IPS-15b (cell line): Measurements from ENCODE around the gene GPC5.
"Not testable (repeated sequence)": the region's sequence is repeated elsewhere in the genome, so short reads cannot be mapped to it uniquely, and the experiment has no call there.

Experiments
- H3K27me3 ChIP-seq: one replicate; pipeline ENCODE4 v1.6.1; 2013; ENCODE audit warnings: low read length; ENCODE audit not compliant: control insufficient read depth, insufficient read depth
- H3K36me3 ChIP-seq: one replicate; pipeline ENCODE4 v1.6.1; 2013; ENCODE audit warnings: low read length; ENCODE audit not compliant: control insufficient read depth, insufficient read depth
- H3K4me1 ChIP-seq: one replicate; pipeline ENCODE4 v1.6.1; 2013; ENCODE audit warnings: mild to moderate bottlenecking, low read length; ENCODE audit not compliant: control insufficient read depth, insufficient read depth
- H3K4me3 ChIP-seq: one replicate; pipeline ENCODE4 v1.5.1; 2013; ENCODE audit warnings: low read depth, low read length
- H3K9ac ChIP-seq: one replicate; pipeline ENCODE4 v1.6.1; 2013; ENCODE audit warnings: low read depth, mild to moderate bottlenecking, low read length
- H3K9me3 ChIP-seq: one replicate; pipeline ENCODE4 v1.6.1; 2013; ENCODE audit warnings: mild to moderate bottlenecking, low read length; ENCODE audit not compliant: control insufficient read depth, insufficient read depth

The GPC5 gene

DNA sequence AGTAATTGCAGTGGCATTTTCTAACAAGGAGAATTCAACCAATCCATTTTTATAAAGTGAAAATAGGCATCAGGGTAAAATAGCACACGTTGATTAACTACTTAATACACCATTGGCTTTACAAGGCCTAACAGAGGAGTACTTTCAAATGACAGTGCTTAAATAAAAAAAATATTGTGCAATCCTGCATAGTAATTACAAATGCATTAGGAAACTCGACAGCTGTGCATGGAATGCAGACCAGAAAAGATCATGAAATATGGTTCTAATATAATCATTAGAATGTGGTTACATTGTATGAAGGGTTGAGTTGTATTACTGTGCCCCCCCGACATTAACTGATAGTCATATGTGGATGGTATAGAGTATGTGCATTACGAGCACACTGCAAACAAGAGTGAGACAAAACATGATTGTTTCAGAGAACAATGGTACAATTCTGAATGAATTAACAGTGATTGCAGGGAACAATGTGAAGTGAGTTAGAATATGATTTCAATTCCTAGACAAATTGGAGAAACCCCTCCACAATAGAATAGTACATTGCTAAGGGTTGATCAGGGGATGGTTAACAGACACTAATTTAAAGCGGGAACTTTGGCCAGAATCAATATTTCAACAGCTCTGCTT, 270.6 kb downstream of the GPC5 start:
- no peaks in the 10 kb centered on the region for H3K4me1 ChIP-seq
- H3K27me3 ChIP-seq, result no peaks in the 10 kb centered on the region
- H3K36me3 ChIP-seq, result no peaks in the 10 kb centered on the region
- no peak overlapping the region for H3K9ac ChIP-seq
- no peak overlapping the region for H3K4me3 ChIP-seq
- H3K9me3 ChIP-seq, result no peaks in the 10 kb centered on the region

DNA sequence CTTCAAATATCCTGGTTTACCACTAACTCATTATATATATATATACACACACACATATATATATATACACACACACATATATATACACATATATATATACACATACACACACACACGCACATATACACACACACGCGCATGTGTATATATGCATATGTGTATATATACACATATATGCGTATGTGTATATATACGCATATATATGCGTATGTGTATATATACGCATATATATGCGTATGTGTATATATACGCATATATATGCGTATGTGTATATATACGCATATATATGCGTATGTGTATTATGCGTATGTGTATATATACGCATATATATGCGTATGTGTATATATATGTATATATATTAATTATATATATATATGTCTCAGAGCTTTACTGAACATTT, 275.9 kb downstream of the GPC5 start:
- not testable (repeated sequence) for H3K36me3 ChIP-seq, H3K9me3 ChIP-seq, H3K9ac ChIP-seq, H3K4me3 ChIP-seq, H3K4me1 ChIP-seq, H3K27me3 ChIP-seq

GRCh38 chr13:91684746-91685145, 286.3 kb downstream of the GPC5 start:
- H3K9me3 ChIP-seq, result no peaks in the 10 kb centered on the region
- no peak overlapping the region for H3K9ac ChIP-seq

DNA sequence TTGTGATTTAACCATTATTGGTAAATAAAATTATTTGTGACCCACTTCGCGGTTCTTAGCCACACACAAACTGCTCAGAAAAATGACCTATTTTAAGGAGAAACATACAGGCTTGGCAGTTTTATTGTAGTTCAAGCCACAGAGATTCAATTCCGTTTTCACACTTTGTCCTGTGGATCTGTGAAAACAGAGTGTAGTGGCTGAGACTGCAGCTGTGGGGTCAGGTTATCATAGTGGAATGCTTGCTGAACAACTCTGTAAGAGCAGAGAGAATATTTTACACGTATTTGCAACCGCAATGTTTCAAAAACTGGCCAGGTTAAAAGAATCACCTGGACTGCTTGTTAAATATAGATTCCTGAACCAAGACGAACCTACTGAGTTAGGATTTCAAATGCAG, 292.5 kb downstream of the GPC5 start:
- H3K9ac ChIP-seq, result no peak overlapping the region
- no peaks in the 10 kb centered on the region for H3K36me3 ChIP-seq
- H3K27me3 ChIP-seq, result no peaks in the 10 kb centered on the region
- no peaks in the 10 kb centered on the region for H3K4me1 ChIP-seq
- no peaks in the 10 kb centered on the region for H3K9me3 ChIP-seq
- H3K4me3 ChIP-seq, result no peak overlapping the region

More at GRCh38 chr13:91684746-91685145, 286.3 kb downstream of the GPC5 start:
- Histone ChIP-seq H3K36me3 (no peaks in the 10 kb centered on the region), H3K4me1 (no peaks in the 10 kb centered on the region), H3K4me3 (no peak overlapping the region), H3K27me3 (no peaks in the 10 kb centered on the region)

DNA sequence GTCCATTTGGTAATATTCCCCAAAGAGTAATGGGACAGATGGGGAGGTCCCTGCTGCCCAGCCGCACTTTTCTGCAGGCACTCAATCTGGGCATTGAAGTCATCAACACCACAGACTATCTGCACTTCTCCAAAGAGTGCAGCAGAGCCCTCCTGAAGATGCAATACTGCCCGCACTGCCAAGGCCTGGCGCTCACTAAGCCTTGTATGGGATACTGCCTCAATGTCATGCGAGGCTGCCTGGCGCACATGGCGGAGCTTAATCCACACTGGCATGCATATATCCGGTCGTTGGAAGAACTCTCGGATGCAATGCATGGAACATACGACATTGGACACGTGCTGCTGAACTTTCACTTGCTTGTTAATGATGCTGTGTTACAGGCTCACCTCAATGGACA, 295.0 kb downstream of the GPC5 start:
- no peaks in the 10 kb centered on the region for H3K27me3 ChIP-seq
- no peak overlapping the region for H3K9ac ChIP-seq
- H3K9me3 ChIP-seq, result no peaks in the 10 kb centered on the region
- H3K4me1 ChIP-seq, result no peaks in the 10 kb centered on the region
- no peaks in the 10 kb centered on the region for H3K36me3 ChIP-seq
- H3K4me3 ChIP-seq, result no peak overlapping the region

DNA sequence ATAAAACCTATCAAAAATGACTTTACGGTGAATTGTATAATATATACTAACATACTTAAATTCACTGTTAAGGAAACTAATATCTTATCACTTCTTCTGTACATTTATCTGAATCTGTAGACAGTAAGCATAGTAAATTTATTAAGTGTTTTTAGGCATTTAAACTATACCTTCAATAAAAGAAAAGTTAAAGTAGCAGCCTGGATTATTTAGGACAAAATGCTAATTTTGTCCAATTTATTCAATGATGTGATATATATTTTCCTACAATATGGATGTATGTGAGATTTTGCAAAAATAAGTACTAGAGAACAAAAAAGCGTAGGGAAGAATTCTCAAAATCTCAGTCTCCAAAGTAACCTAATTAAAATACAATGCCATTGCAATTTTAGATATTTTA, 299.9 kb downstream of the GPC5 start:
- Histone ChIP-seq H3K4me3 (no peak overlapping the region), H3K9me3 (no peaks in the 10 kb centered on the region), H3K27me3 (no peaks in the 10 kb centered on the region), H3K4me1 (no peaks in the 10 kb centered on the region), H3K9ac (no peak overlapping the region), H3K36me3 (no peaks in the 10 kb centered on the region)

DNA sequence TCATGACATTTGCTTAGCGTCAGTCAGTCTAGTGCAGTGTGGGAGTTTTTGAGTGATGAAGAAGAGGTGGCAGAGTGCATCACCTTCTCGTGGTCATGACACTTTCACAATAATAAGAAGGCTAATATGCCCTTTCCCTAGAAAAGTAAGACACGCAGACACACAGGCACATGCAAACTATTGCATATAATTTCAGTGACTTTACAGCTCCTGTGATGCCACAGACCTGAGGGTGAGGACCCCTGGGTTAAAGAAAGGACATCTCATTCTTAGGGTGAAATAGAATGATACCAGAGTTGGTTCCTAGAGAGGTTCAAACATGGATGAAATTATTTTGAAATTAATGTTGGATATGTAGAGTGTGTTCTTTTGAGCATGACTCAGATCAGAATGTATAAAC, 300.3 kb downstream of the GPC5 start:
- H3K27me3 ChIP-seq, result no peaks in the 10 kb centered on the region
- no peak overlapping the region for H3K9ac ChIP-seq
- H3K9me3 ChIP-seq, result no peaks in the 10 kb centered on the region
- no peaks in the 10 kb centered on the region for H3K36me3 ChIP-seq
- H3K4me1 ChIP-seq, result no peaks in the 10 kb centered on the region
- no peak overlapping the region for H3K4me3 ChIP-seq

DNA sequence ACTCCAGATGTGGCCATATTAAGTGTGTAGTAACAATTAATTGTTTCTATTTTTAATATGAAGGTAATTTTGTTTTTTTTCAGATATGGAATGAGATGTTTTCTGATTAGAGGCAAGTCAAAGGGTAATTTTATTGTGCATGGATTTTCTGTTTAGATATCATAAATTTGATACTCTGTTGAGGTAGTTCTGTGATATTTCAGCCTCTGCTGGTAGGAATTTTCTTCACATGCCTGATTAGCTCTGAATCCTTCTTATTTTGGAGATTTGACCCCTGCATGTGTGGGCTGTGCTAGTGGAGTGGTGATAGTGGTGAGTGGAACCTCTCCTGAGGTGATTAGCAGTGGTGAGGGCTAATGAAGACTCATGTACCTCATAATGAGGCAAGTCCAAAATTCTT, 301.4 kb downstream of the GPC5 start:
- Histone ChIP-seq H3K4me1 (no peaks in the 10 kb centered on the region), H3K36me3 (no peaks in the 10 kb centered on the region), H3K9ac (no peak overlapping the region), H3K4me3 (no peak overlapping the region), H3K27me3 (no peaks in the 10 kb centered on the region), H3K9me3 (no peaks in the 10 kb centered on the region)

DNA sequence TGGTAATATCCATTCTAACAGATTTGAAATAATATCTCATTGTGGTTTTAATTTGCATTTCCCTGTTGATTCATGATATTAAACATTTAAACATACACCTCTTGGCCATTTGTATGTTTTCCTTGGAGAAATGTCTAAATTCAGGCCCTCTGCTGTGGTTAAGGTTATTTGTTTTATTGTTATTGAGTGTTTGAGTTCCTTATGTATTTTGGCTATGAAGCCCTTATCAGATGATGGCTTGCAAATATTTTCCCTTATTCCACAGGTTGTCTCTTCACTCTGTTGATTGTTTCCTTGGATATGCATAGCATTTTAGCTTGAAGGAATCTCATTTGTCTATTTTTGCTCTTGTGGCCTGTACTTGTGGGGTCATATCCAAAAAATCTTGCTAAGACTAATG, 303.6 kb downstream of the GPC5 start:
- Histone ChIP-seq H3K9ac (no peak overlapping the region), H3K9me3 (no peaks in the 10 kb centered on the region), H3K27me3 (no peaks in the 10 kb centered on the region), H3K4me1 (no peaks in the 10 kb centered on the region), H3K36me3 (no peaks in the 10 kb centered on the region), H3K4me3 (no peak overlapping the region)

DNA sequence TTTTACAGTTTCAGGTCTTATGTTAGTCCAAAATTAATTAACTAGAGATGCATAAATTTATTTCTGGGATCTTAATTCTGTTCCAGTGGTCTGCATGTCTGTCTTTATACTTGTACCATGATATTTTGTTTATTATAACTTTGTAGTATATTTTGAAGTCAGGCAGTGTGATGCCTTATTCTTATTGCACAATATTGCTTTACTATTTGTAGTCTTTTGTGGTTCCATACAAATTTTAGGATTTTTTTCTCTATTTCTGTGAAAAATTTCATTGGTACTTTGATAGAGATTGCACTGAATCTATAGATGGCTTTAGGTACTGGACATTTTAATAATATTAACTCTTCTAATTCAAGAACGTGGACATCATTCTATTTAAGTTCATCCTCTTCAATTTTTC, 304.0 kb downstream of the GPC5 start:
- Histone ChIP-seq H3K4me3 (no peak overlapping the region), H3K36me3 (no peaks in the 10 kb centered on the region), H3K9ac (no peak overlapping the region), H3K9me3 (no peaks in the 10 kb centered on the region), H3K4me1 (no peaks in the 10 kb centered on the region), H3K27me3 (no peaks in the 10 kb centered on the region)

GRCh38 chr13:91704398-91704797, 306.0 kb downstream of the GPC5 start:
- H3K4me3 ChIP-seq, result no peak overlapping the region
- H3K9ac ChIP-seq, result no peak overlapping the region
- H3K9me3 ChIP-seq, result no peaks in the 10 kb centered on the region
- no peaks in the 10 kb centered on the region for H3K36me3 ChIP-seq
- no peaks in the 10 kb centered on the region for H3K27me3 ChIP-seq
- no peaks in the 10 kb centered on the region for H3K4me1 ChIP-seq

DNA sequence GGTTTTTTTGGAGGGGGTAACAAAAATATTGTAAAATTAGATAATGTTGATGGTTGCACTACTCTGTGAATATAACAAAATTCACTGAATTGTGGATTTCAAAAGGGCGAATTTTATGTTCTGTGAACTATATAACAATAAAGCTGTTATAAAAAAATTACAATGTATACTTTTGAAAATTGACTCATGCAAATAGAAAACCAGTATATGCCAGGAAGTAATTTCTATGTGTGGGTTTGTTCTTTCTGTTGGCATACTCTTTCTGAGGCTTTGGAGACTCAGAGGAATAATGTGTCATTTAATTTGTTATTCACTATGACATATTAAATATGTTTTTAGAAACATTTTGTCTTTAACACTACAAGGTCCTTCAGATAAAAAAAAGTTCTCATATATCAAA, 310.1 kb downstream of the GPC5 start:
- Histone ChIP-seq H3K36me3 (no peaks in the 10 kb centered on the region), H3K27me3 (no peaks in the 10 kb centered on the region), H3K9me3 (no peaks in the 10 kb centered on the region)

More for the DNA sequence above, 310.1 kb downstream of the GPC5 start:
- Histone ChIP-seq H3K4me3 (no peak overlapping the region), H3K4me1 (no peaks in the 10 kb centered on the region), H3K9ac (no peak overlapping the region)
